ENCODE results near the gene KRTAP12-2. TPM values are rescaled to one million over a fixed set of nuclear protein-coding genes. Genes with fewer than 3 reads are reported as not detected.

The KRTAP12-2 gene
- 10 to 100 TPM in 1 of 4 donors, not detected in 3; 17.5 TPM for total RNA-seq

- no peak within 1 kb of the TSS for H3K4me3 ChIP-seq (ENCODE audit: low read depth, poor library complexity, severe bottlenecking)
- intact Hi-C loops (cut with DNase I; ENCODE audit: low total_unique reads), result no loop called here
- 49 to 64% methylated on average over 14 of the region's 19 CpGs for WGBS, 2 donors
- DNase-seq (ENCODE audit: low spot score in 2 of 2), result peak in 1 of 2 donors; percentile 60
- TF ChIP-seq, protein P1, sequence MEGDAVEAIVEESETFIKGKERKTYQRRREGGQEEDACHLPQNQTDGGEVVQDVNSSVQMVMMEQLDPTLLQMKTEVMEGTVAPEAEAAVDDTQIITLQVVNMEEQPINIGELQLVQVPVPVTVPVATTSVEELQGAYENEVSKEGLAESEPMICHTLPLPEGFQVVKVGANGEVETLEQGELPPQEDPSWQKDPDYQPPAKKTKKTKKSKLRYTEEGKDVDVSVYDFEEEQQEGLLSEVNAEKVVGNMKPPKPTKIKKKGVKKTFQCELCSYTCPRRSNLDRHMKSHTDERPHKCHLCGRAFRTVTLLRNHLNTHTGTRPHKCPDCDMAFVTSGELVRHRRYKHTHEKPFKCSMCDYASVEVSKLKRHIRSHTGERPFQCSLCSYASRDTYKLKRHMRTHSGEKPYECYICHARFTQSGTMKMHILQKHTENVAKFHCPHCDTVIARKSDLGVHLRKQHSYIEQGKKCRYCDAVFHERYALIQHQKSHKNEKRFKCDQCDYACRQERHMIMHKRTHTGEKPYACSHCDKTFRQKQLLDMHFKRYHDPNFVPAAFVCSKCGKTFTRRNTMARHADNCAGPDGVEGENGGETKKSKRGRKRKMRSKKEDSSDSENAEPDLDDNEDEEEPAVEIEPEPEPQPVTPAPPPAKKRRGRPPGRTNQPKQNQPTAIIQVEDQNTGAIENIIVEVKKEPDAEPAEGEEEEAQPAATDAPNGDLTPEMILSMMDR (IDR thresholded peaks at IDR 0.05), result no peak
- no peak for TF ChIP-seq POLR2A (IDR thresholded peaks at IDR 0.05)
Measured at GRCh38 chr21:44666401-44667320, at the start of gene KRTAP12-2. TSS of gene KRTAP12-2 (minus strand) at chr21:44666927. CDS start at chr21:44666886, 41 bp downstream.

DNA sequence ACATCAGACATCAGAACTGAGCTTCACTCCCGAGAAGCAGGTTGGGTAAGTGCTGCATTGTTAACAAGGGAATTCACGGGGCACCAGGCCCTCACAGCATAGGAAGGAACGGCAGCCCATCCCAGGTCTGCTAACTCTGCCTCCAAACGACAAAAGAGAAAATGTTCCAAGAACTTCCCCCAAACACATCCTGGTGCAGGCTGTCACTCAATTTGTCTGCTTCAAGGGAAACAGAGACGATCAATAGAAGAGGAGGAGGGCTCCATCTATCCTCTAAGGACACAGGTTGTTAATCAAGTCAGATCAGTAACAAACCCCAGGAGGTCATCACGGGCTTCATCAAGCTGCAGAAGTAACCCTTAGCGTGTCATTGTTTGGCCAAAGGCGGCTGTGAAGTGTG lies 48.2 kb upstream of the KRTAP12-2 start:
- H3K4me3 ChIP-seq (ENCODE audit: low read depth, poor library complexity, severe bottlenecking), result no peak overlapping the region
- 41 to 47% methylated on average over 8 of the region's 8 CpGs for WGBS, 2 donors
- DNase-seq (ENCODE audit: low spot score in 2 of 2), result peak in 1 of 2 donors; percentile 37
- intact Hi-C loops (cut with DNase I; ENCODE audit: low total_unique reads), result no loop called here
- TF ChIP-seq POLR2A (IDR thresholded peaks at IDR 0.05), result no peak
- TF ChIP-seq, protein P1 (IDR thresholded peaks at IDR 0.05), result no peak

- DNase-seq (ENCODE audit: low spot score in 2 of 2), result peak in 1 of 2 donors; percentile 42
- H3K4me3 ChIP-seq (ENCODE audit: low read depth, poor library complexity, severe bottlenecking), result no peak overlapping the region
- TF ChIP-seq, protein P1 (IDR thresholded peaks at IDR 0.05), result no peak
- TF ChIP-seq POLR2A (IDR thresholded peaks at IDR 0.05), result no peak
- intact Hi-C loops (cut with DNase I; ENCODE audit: low total_unique reads), result no loop called here
- WGBS, 2 donors, result 89 to 92% methylated on average over 10 of the region's 10 CpGs
Measured at GRCh38 chr21:44713846-44714245, 47.1 kb upstream of the KRTAP12-2 start.

DNA sequence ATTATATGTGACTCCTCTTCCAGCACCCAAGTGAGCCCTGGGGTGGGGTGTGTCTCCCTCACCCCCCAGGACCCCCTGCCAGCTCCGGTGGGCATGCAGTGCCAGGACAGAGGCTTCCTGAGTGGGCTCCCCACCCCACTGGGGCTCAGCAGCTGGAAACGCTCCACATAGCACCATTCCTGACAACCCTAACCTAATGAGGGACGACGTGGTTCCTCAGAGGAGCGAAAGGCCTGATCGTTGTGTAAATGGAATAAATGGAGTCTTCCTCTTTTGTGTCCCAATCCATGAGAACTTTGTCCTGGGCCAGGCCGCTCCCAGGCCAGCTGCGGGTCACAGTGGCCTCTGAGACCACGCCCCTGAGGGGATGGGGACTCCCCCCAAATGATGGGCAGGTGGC lies 46.4 kb upstream of the KRTAP12-2 start:
- intact Hi-C loops (cut with DNase I; ENCODE audit: low total_unique reads), result no loop called here
- no peak overlapping the region for H3K4me3 ChIP-seq (ENCODE audit: low read depth, poor library complexity, severe bottlenecking)
- DNase-seq (ENCODE audit: low spot score in 2 of 2), result peak in 1 of 2 donors; percentile 32
- WGBS, 2 donors, result 63 to 70% methylated on average over 9 of the region's 9 CpGs
- no peak for TF ChIP-seq POLR2A (IDR thresholded peaks at IDR 0.05)
- TF ChIP-seq, protein P1 (IDR thresholded peaks at IDR 0.05), result no peak

- intact Hi-C loops (cut with DNase I; ENCODE audit: low total_unique reads), result no loop called here
- WGBS, 2 donors, result 17 to 22% methylated on average over 15 to 21 of the region's 22 CpGs
- TF ChIP-seq, protein P1 (IDR thresholded peaks at IDR 0.05), result no peak
- no peak for TF ChIP-seq POLR2A (IDR thresholded peaks at IDR 0.05)
- H3K4me3 ChIP-seq (ENCODE audit: low read depth, poor library complexity, severe bottlenecking), result no peak overlapping the region
- DNase-seq (ENCODE audit: low spot score in 2 of 2), result peak in 1 of 2 donors; percentile 68
Measured at GRCh38 chr21:44712203-44713028, 45.7 kb upstream of the KRTAP12-2 start.

Measured in lower leg skin (tissue), 4 donors.